Ascending aorta (tissue), 2 donors: ENCODE data around the gene FMO3. TPM values are rescaled to one million over a fixed set of nuclear protein-coding genes. Genes with fewer than 3 reads are reported as not detected.
A peak's percentile ranks its signal among the peaks of the same experiment; 100 is the strongest.

Experiments
- DNase-seq, 2 donors: peaks; one replicate each; pipeline ENCODE4 v3.0.0-alpha.2; 2019; ENCODE audit warnings: low spot score in 2 of 2
- H3K27ac ChIP-seq, 2 donors: fragments of 200-600 bp; sonication (generic); one replicate each; pipeline ENCODE4 v1.5.1; 2016 to 2017; ENCODE audit warnings: mild to moderate bottlenecking in 1 of 2
- H3K27me3 ChIP-seq: fragments of 200-600 bp; sonication (generic); one replicate; pipeline ENCODE4 v1.5.1; 2017
- H3K36me3 ChIP-seq, 2 donors: fragments of 200-600 bp; sonication (generic); one replicate each; pipeline ENCODE4 v1.5.1; 2016
- H3K4me1 ChIP-seq, 2 donors: fragments of 200-600 bp; sonication (generic); one replicate each; pipeline ENCODE4 v1.5.1; 2016 to 2017; ENCODE audit warnings: mild to moderate bottlenecking in 1 of 2
- H3K4me3 ChIP-seq, 2 donors: fragments of 200-600 bp; sonication (generic); one replicate each; pipeline ENCODE4 v1.5.1; 2016 to 2017; ENCODE audit warnings: mild to moderate bottlenecking in 1 of 2
- H3K9me3 ChIP-seq, 2 donors: fragments of 200-600 bp; sonication (generic); one replicate each; pipeline ENCODE4 v1.5.1; 2016
- CTCF ChIP-seq, 3 experiments: fragments of 200-600 bp in 2 of 3; fragments of 450-650 bp in 1 of 3; sonication (generic) in 2 of 3; IDR thresholded peaks; one replicate each; pipeline ENCODE4 v1.5.1; 2016 to 2019; ENCODE audit warnings: antibody characterized with exemption in 3 of 3, mild to moderate bottlenecking in 1 of 3, moderate library complexity in 1 of 3
- intact Hi-C: fragments of 100-400 bp; cut with DNase I; formaldehyde crosslinking; loops from one replicate; pipeline ENCODE4 v1.15.1; 2023
- total RNA-seq: library from RNA; depleted of rRNA; stranded (reverse); fragments of >200 nt; gene quantifications from one replicate; pipeline ENCODE4 v1.1.0, GENCODE V29; 2016

The FMO3 gene
- total RNA-seq, 1 donor from 2014 or later, result 6.0 TPM

- Histone ChIP-seq H3K4me1 (no peaks in the 10 kb centered on the region), H3K4me3 (no peak overlapping the region), H3K36me3 (no peaks in the 10 kb centered on the region), H3K9me3 (no peaks in the 10 kb centered on the region), H3K27me3 (no peaks in the 10 kb centered on the region), H3K27ac (no peak overlapping the region)
- no peak for TF ChIP-seq CTCF (IDR thresholded peaks at IDR 0.05)
- DNase-seq, result no peak
- intact Hi-C loops, result no loop called here
These were observed 27.8 kb upstream of the FMO3 start for GRCh38 chr1:171062902-171063301.

GRCh38 chr1:171075041-171075440 is 15.7 kb upstream of the FMO3 start:
- Histone ChIP-seq H3K27ac (no peak overlapping the region), H3K27me3 (no peaks in the 10 kb centered on the region), H3K4me3 (no peak overlapping the region), H3K4me1 (no peaks in the 10 kb centered on the region), H3K36me3 (no peaks in the 10 kb centered on the region), H3K9me3 (no peaks in the 10 kb centered on the region)
- no peak for TF ChIP-seq CTCF (IDR thresholded peaks at IDR 0.05)
- DNase-seq, result no peak
- intact Hi-C loops, result no loop called here

- Histone ChIP-seq H3K36me3 (no peaks in the 10 kb centered on the region), H3K4me3 (peak overlapping the region in 1 of 2 donors; percentile 24), H3K27ac (peak overlapping the region; percentile 78 to 80), H3K27me3 (no peaks in the 10 kb centered on the region), H3K4me1 (peaks cover 0 to 10% of the 10 kb centered on the region in 2 donors), H3K9me3 (no peaks in the 10 kb centered on the region)
- DNase-seq, result no peak
- TF ChIP-seq CTCF (IDR thresholded peaks at IDR 0.05), result peak; percentile 41 to 56 (median 43)
- intact Hi-C loops, result loop anchor here (1.0 kb wide), 3 partner anchors 60 to 232 kb away; no protein-coding TSS in a partner anchor
These were observed 9.4 kb upstream of the FMO3 start for GRCh38 chr1:171081314-171081753.

DNA sequence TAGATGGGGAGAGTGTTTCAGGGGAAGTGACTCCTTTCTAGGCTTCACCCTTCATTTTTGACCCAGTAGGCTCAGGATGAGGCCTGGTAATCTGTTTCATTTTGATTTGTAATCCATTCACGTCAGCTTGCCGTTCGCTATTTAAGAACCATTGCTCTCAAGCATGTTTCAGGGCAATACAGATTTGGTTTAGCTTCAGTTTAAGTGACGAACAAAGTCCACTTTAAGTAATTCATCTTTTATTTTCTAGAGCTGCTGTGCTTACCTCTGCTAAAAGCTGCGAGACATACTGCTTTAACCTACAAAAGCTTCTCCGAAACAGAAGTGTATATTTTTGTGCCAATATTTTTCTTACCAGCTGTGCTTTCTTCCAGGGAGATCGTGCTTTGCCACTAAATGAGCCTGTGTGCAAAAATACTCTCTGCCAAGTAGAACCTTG is 8.9 kb upstream of the FMO3 start:
- Histone ChIP-seq H3K27me3 (no peaks in the 10 kb centered on the region), H3K4me1 (peaks cover 0 to 10% of the 10 kb centered on the region in 2 donors), H3K9me3 (no peaks in the 10 kb centered on the region), H3K4me3 (peak overlapping the region in 1 of 2 donors; percentile 24), H3K27ac (peak overlapping the region; percentile 78 to 80), H3K36me3 (no peaks in the 10 kb centered on the region)
- intact Hi-C loops, result loop anchor here (1.0 to 2.0 kb wide), 4 partner anchors 60 to 232 kb away; no protein-coding TSS in a partner anchor
- DNase-seq, result no peak
- TF ChIP-seq CTCF (IDR thresholded peaks at IDR 0.05), result no peak

GRCh38 chr1:171082606-171083005 is 8.1 kb upstream of the FMO3 start:
- no peak for DNase-seq
- intact Hi-C loops, result loop anchor here (2.0 kb wide), 1 partner anchor 106 kb away; no protein-coding TSS in a partner anchor
- Histone ChIP-seq H3K9me3 (no peaks in the 10 kb centered on the region), H3K4me3 (no peak overlapping the region), H3K27me3 (no peaks in the 10 kb centered on the region), H3K4me1 (peaks cover 0 to 10% of the 10 kb centered on the region in 2 donors), H3K36me3 (no peaks in the 10 kb centered on the region), H3K27ac (peak overlapping the region; percentile 78 to 80)
- no peak for TF ChIP-seq CTCF (IDR thresholded peaks at IDR 0.05)
